Upper lobe of left lung (tissue), 4 donors: Measurements from ENCODE around the gene SYNGAP1.

Source experiments
- POLR2AphosphoS5 ChIP-seq, 2 donors: sonication (generic); formaldehyde crosslinking; IDR thresholded peaks; one replicate each; pipeline ENCODE4 v1.5.1; 2017; ENCODE audit warnings: antibody characterized with exemption in 2 of 2
- TF ChIP-seq, protein P1 (sequence below), 6 experiments: fragments of 450-650 bp in 4 of 6; fragments of 200-600 bp in 2 of 6; sonication (generic) in 2 of 6; IDR thresholded peaks; one replicate each; pipeline ENCODE4 v1.5.1; 2016 to 2019; ENCODE audit warnings: antibody characterized with exemption in 6 of 6

DNA sequence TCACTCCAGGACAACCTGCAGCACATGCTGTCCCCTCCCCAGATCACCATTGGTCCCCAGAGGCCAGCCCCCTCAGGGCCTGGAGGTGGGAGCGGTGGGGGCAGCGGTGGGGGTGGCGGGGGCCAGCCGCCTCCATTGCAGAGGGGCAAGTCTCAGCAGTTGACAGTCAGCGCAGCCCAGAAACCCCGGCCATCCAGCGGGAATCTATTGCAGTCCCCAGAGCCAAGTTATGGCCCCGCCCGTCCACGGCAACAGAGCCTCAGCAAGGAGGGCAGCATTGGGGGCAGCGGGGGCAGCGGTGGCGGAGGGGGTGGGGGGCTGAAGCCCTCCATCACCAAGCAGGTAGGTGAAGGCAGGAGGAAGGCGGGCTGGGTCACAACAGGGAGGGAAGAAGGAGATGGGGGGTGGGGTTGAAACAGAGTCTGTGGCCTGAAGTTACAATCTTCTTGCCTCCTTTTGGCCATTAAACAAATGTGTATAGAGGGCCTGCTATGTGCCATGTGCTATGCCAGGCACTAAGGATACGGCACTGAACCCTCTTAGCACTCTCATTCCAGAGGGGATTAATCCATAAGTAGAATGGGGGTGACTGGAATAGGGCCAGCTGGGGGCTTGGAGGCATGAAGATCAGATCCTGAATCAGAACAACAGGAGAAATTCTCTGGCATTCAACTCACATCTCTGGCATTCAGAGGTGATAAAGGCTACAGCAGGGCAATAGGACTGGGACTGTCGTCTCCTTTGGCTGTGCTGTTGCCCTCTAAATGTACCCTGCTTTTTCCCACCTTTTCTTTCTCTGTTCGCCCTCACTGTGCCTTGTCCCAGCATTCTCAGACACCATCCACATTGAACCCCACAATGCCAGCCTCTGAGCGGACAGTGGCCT, 24.0 kb downstream of the SYNGAP1 start:
- TF ChIP-seq, protein P1, sequence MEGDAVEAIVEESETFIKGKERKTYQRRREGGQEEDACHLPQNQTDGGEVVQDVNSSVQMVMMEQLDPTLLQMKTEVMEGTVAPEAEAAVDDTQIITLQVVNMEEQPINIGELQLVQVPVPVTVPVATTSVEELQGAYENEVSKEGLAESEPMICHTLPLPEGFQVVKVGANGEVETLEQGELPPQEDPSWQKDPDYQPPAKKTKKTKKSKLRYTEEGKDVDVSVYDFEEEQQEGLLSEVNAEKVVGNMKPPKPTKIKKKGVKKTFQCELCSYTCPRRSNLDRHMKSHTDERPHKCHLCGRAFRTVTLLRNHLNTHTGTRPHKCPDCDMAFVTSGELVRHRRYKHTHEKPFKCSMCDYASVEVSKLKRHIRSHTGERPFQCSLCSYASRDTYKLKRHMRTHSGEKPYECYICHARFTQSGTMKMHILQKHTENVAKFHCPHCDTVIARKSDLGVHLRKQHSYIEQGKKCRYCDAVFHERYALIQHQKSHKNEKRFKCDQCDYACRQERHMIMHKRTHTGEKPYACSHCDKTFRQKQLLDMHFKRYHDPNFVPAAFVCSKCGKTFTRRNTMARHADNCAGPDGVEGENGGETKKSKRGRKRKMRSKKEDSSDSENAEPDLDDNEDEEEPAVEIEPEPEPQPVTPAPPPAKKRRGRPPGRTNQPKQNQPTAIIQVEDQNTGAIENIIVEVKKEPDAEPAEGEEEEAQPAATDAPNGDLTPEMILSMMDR (IDR thresholded peaks at IDR 0.05) = no peak
- no peak for TF ChIP-seq POLR2AphosphoS5 (IDR thresholded peaks at IDR 0.05)
